SK-N-SH treated with all-trans-retinoic acid at 6 μM for 48 hours (cell line): Measurements from ENCODE around the gene MMP23B.

Experiments
- ATAC-seq: fragments of 200-7000 bp; cut with Tn5 transposase; 3 replicates; pipeline ENCODE4 v1.9.1; 2020; ENCODE audit warnings: mild to moderate bottlenecking, moderate library complexity
- ARNTL ChIP-seq: fragments of 450-650 bp; formaldehyde crosslinking; IDR thresholded peaks from 2 replicates; pipeline ENCODE4 v1.5.0; 2020; ENCODE audit warnings: low read depth, mild to moderate bottlenecking, moderate library complexity, borderline replicate concordance
- BACH2 ChIP-seq: fragments of 250-450 bp; sonication (Bioruptor Pico); IDR thresholded peaks from 2 replicates; pipeline ENCODE4 v1.9.0; 2021; ENCODE audit warnings: mild to moderate bottlenecking, borderline replicate concordance
- CSDC2 ChIP-seq: fragments of 250-450 bp; sonication (Bioruptor Pico); IDR thresholded peaks from 2 replicates; pipeline ENCODE4 v1.5.0; 2020; ENCODE audit warnings: mild to moderate bottlenecking, moderate library complexity
- ESRRG ChIP-seq: fragments of 250-450 bp; sonication (Bioruptor Pico); IDR thresholded peaks from 2 replicates; pipeline ENCODE4 v1.6.1; 2021; ENCODE audit warnings: mild to moderate bottlenecking
- GLIS3 ChIP-seq: fragments of 250-450 bp; sonication (Bioruptor Pico); IDR thresholded peaks from 2 replicates; pipeline ENCODE4 v1.5.0; 2020; ENCODE audit warnings: mild to moderate bottlenecking, moderate library complexity
- ISL1 ChIP-seq: fragments of 250-450 bp; sonication (Bioruptor Pico); IDR thresholded peaks from 2 replicates; pipeline ENCODE4 v2.1.2; 2022; ENCODE audit warnings: mild to moderate bottlenecking, moderate library complexity
- OSR1 ChIP-seq: fragments of 250-450 bp; sonication (Bioruptor Pico); IDR thresholded peaks from 2 replicates; pipeline ENCODE4 v1.8.0; 2022; ENCODE audit warnings: moderate library complexity, mild to moderate bottlenecking, inconsistent platforms
- POU6F1 ChIP-seq: fragments of 250-450 bp; sonication (Bioruptor Pico); IDR thresholded peaks from 2 replicates; pipeline ENCODE4 v1.8.0; 2021; ENCODE audit warnings: low read depth, mild to moderate bottlenecking, moderate library complexity, borderline replicate concordance
- PPARA ChIP-seq: fragments of 250-450 bp; sonication (Bioruptor Pico); IDR thresholded peaks from 2 replicates; pipeline ENCODE4 v1.5.0; 2020; ENCODE audit warnings: mild to moderate bottlenecking, borderline replicate concordance
- TCF4 ChIP-seq: fragments of 250-450 bp; sonication (Bioruptor Pico); IDR thresholded peaks from 2 replicates; pipeline ENCODE4 v1.8.0; 2021; ENCODE audit warnings: mild to moderate bottlenecking, moderate library complexity, borderline replicate concordance
- TOX ChIP-seq: fragments of 250-450 bp; sonication (Bioruptor Pico); IDR thresholded peaks from 2 replicates; pipeline ENCODE4 v1.8.0; 2021; ENCODE audit warnings: mild to moderate bottlenecking, moderate library complexity, borderline replicate concordance
- ZC3H10 ChIP-seq: fragments of 250-450 bp; sonication (Bioruptor Pico); IDR thresholded peaks from 2 replicates; pipeline ENCODE4 v1.5.1; 2021; ENCODE audit warnings: mild to moderate bottlenecking, moderate library complexity
- ZFP3 ChIP-seq: fragments of 250-450 bp; sonication (Bioruptor Pico); IDR thresholded peaks from 2 replicates; pipeline ENCODE4 v1.5.0; 2020; ENCODE audit warnings: mild to moderate bottlenecking, moderate library complexity
- ZFP30 ChIP-seq: fragments of 450-650 bp; formaldehyde crosslinking; IDR thresholded peaks from 2 replicates; pipeline ENCODE4 v1.5.0; 2022; ENCODE audit warnings: mild to moderate bottlenecking, moderate library complexity
- ZNF565 ChIP-seq: fragments of 450-650 bp; formaldehyde crosslinking; conservative IDR thresholded peaks from 2 replicates; pipeline ENCODE4 v1.5.0; 2020; ENCODE audit warnings: low read depth, mild to moderate bottlenecking, moderate library complexity
- ZNF70 ChIP-seq: fragments of 450-650 bp; formaldehyde crosslinking; IDR thresholded peaks from 2 replicates; pipeline ENCODE4 v1.5.0; 2020; ENCODE audit warnings: mild to moderate bottlenecking, moderate library complexity
- ZNF8 ChIP-seq: fragments of 450-650 bp; formaldehyde crosslinking; IDR thresholded peaks from 2 replicates; pipeline ENCODE4 v1.5.0; 2020; ENCODE audit warnings: mild to moderate bottlenecking, moderate library complexity
- TF ChIP-seq, protein P1 (sequence below): fragments of 250-450 bp; sonication (Bioruptor Pico); IDR thresholded peaks from 2 replicates; pipeline ENCODE4 v1.8.0; 2020; ENCODE audit warnings: mild to moderate bottlenecking, moderate library complexity, borderline replicate concordance
- TF ChIP-seq, protein P2 (sequence below): fragments of 250-450 bp; sonication (Bioruptor Pico); IDR thresholded peaks from 2 replicates; pipeline ENCODE4 v1.5.1; 2020; ENCODE audit warnings: low read depth, mild to moderate bottlenecking, moderate library complexity
- TF ChIP-seq, protein P3 (sequence below): fragments of 250-450 bp; sonication (Bioruptor Pico); IDR thresholded peaks from 2 replicates; pipeline ENCODE4 v1.5.0; 2020; ENCODE audit warnings: mild to moderate bottlenecking, moderate library complexity
- TF ChIP-seq, protein P4 (sequence below): fragments of 250-450 bp; sonication (Bioruptor Pico); IDR thresholded peaks from 2 replicates; pipeline ENCODE4 v1.5.1; 2021; ENCODE audit warnings: mild to moderate bottlenecking, moderate library complexity

The MMP23B gene

DNA sequence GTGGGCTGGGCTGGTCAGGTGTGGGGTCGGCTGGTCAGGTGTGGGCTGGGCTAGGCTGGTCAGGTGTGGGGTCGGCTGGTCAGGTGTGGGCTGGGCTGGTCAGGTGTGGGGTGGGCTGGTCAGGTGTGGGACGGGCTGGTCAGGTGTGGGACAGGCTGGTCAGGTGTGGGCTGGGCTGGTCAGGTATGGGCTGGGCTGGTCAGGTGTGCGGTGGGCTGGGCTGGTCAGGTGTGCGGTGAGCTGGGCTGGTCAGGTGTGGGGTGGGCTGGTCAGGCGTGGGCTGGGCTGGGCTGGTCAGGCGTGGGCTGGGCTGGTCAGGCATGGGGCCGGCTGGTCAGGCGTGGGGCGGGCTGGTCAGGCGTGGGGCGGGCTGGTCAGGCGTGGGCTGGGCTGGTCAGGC lies 25.7 kb upstream of the MMP23B start:
- TF ChIP-seq ZFP3: no peak
- no peak for TF ChIP-seq BACH2 (CRISPR knock-in tag)
- TF ChIP-seq CSDC2: no peak
- TF ChIP-seq ZFP30: no peak
- ATAC-seq: no peak

- no peak for TF ChIP-seq ZNF70 (CRISPR knock-in tag)
- no peak for TF ChIP-seq CSDC2
- TF ChIP-seq, protein P1, sequence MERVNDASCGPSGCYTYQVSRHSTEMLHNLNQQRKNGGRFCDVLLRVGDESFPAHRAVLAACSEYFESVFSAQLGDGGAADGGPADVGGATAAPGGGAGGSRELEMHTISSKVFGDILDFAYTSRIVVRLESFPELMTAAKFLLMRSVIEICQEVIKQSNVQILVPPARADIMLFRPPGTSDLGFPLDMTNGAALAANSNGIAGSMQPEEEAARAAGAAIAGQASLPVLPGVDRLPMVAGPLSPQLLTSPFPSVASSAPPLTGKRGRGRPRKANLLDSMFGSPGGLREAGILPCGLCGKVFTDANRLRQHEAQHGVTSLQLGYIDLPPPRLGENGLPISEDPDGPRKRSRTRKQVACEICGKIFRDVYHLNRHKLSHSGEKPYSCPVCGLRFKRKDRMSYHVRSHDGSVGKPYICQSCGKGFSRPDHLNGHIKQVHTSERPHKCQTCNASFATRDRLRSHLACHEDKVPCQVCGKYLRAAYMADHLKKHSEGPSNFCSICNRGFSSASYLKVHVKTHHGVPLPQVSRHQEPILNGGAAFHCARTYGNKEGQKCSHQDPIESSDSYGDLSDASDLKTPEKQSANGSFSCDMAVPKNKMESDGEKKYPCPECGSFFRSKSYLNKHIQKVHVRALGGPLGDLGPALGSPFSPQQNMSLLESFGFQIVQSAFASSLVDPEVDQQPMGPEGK: no peak
- TF ChIP-seq ISL1: no peak
- no peak for TF ChIP-seq OSR1
- TF ChIP-seq GLIS3 (CRISPR knock-in tag): no peak
- no peak for TF ChIP-seq TCF4 (CRISPR knock-in tag)
- no peak for TF ChIP-seq PPARA (CRISPR knock-in tag)
- no peak for ATAC-seq
Measured at GRCh38 chr1:1609822-1610485, 22.0 kb upstream of the MMP23B start.

- no peak for TF ChIP-seq POU6F1 (CRISPR knock-in tag)
- TF ChIP-seq, protein P2, sequence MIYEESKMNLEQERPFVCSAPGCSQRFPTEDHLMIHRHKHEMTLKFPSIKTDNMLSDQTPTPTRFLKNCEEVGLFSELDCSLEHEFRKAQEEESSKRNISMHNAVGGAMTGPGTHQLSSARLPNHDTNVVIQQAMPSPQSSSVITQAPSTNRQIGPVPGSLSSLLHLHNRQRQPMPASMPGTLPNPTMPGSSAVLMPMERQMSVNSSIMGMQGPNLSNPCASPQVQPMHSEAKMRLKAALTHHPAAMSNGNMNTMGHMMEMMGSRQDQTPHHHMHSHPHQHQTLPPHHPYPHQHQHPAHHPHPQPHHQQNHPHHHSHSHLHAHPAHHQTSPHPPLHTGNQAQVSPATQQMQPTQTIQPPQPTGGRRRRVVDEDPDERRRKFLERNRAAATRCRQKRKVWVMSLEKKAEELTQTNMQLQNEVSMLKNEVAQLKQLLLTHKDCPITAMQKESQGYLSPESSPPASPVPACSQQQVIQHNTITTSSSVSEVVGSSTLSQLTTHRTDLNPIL (CRISPR knock-in tag): no peak
- no peak for TF ChIP-seq BACH2 (CRISPR knock-in tag)
- no peak for TF ChIP-seq ZNF8 (CRISPR knock-in tag)
- TF ChIP-seq, protein P3, sequence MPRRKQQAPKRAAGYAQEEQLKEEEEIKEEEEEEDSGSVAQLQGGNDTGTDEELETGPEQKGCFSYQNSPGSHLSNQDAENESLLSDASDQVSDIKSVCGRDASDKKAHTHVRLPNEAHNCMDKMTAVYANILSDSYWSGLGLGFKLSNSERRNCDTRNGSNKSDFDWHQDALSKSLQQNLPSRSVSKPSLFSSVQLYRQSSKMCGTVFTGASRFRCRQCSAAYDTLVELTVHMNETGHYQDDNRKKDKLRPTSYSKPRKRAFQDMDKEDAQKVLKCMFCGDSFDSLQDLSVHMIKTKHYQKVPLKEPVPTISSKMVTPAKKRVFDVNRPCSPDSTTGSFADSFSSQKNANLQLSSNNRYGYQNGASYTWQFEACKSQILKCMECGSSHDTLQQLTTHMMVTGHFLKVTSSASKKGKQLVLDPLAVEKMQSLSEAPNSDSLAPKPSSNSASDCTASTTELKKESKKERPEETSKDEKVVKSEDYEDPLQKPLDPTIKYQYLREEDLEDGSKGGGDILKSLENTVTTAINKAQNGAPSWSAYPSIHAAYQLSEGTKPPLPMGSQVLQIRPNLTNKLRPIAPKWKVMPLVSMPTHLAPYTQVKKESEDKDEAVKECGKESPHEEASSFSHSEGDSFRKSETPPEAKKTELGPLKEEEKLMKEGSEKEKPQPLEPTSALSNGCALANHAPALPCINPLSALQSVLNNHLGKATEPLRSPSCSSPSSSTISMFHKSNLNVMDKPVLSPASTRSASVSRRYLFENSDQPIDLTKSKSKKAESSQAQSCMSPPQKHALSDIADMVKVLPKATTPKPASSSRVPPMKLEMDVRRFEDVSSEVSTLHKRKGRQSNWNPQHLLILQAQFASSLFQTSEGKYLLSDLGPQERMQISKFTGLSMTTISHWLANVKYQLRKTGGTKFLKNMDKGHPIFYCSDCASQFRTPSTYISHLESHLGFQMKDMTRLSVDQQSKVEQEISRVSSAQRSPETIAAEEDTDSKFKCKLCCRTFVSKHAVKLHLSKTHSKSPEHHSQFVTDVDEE (CRISPR knock-in tag): no peak
- TF ChIP-seq TOX: no peak
- TF ChIP-seq, protein P4, sequence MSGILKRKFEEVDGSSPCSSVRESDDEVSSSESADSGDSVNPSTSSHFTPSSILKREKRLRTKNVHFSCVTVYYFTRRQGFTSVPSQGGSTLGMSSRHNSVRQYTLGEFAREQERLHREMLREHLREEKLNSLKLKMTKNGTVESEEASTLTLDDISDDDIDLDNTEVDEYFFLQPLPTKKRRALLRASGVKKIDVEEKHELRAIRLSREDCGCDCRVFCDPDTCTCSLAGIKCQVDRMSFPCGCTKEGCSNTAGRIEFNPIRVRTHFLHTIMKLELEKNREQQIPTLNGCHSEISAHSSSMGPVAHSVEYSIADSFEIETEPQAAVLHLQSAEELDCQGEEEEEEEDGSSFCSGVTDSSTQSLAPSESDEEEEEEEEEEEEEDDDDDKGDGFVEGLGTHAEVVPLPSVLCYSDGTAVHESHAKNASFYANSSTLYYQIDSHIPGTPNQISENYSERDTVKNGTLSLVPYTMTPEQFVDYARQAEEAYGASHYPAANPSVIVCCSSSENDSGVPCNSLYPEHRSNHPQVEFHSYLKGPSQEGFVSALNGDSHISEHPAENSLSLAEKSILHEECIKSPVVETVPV (CRISPR knock-in tag): no peak
- no peak for TF ChIP-seq ZFP3
- no peak for TF ChIP-seq TCF4 (CRISPR knock-in tag)
- no peak for TF ChIP-seq ZNF565 (CRISPR knock-in tag)
- TF ChIP-seq ESRRG (CRISPR knock-in tag): no peak
- no peak for TF ChIP-seq CSDC2
- no peak for ATAC-seq
Measured at GRCh38 chr1:1610796-1611195, 21.2 kb upstream of the MMP23B start.

- ATAC-seq: no peak
- TF ChIP-seq ZC3H10 (no peak), ZFP30 (no peak), ISL1 (no peak), ZNF8 (CRISPR knock-in tag) (no peak), CSDC2 (no peak), ARNTL (no peak), GLIS3 (CRISPR knock-in tag) (no peak), PPARA (CRISPR knock-in tag) (no peak)
- TF ChIP-seq, protein P1: no peak
Measured at GRCh38 chr1:1612104-1612400, 19.9 kb upstream of the MMP23B start.
